ENCODE data around the gene CISTR.

DNA sequence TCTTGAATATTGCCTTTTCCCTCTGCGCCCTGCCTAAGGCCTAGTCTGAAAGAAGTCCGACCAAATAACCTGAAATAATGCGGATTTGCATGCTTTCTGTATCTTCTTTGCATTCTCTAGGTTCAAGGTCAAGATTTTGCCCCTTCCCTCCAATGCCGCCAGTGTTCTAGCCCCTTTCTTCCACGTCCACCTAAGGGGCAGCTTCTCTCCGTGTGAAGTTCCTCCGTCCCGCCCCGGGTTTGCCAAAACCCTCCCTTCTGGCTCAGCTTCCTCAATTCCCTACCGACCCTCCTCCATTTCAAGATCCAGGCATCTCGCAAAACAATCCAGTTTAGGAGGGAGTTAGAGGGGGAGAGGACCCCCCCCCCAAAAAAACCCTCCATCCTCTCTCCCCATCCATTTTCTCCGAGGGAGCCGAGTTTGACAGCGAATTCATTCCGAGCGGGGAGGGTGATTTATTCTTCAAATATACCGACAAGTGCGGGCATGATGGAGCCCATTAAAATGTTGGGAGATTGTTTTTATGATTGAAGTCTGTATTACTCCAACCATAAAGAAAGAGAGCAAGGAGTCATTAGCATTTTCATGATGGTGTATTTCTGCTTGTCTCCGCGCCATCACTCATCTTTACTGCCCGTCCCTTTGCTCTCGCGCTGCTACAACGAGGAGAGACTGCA lies 55.0 kb downstream of the CISTR start:
- TF ChIP-seq CTCF (IDR thresholded peaks at IDR 0.05): no peak
- no peak for TF ChIP-seq POLR2AphosphoS5 (IDR thresholded peaks at IDR 0.05)

Measured in gastroesophageal sphincter (tissue), 3 donors.